NCI-H82 treated with DMSO at 0.1 percent for 48 hours (cell line): ENCODE data around the gene GARIN3.
"Not testable (repeated sequence)": the region's sequence is repeated elsewhere in the genome, so short reads cannot be mapped to it uniquely, and the experiment has no call there.

Experiments used
- DNase-seq: peaks from one replicate; lab custom pipeline; 2025; ENCODE audit not compliant: unreplicated experiment; lab: John Stamatoyannopoulos, UW

The GARIN3 gene

DNA sequence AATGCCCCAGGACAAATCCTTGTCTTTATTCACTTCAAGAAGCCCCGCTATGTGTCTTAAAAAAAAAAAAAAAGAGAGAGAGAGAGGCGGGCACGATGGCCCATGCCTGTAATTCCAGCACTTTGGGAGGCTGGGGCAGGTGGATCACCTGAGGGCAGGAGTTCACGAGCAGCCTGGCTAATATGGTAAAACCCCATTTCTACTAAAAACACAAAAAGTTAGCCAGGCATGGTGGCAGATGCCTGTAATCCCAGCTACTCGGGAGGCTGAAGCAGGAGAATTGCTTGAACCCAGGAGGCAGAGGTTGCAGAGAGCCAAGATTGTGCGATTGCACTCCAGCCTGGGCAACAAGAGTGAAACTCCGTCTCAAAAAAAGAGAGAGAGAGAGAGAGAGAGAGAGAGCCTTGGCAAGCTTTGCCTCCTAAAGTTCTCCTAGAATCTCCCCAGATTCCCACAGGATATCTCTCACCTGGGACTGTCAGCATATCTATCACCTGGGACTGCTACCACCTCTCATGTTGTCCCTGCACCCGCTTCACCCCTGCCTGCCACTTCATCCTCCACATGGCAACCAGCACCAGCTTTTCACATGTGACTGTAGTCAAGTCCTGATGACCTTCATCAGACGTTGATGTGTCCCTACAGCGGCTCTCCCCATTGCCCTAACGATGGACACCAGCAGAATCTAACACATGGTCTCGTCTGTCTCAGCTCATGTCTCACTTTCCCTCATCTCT lies 20.4 kb upstream of the GARIN3 start:
- DNase-seq, result no peak

- not testable (repeated sequence) for DNase-seq
Measured at GRCh38 chr5:157185122-157185521, 19.1 kb upstream of the GARIN3 start.

- DNase-seq, result no peak
Measured at GRCh38 chr5:157184117-157184670, 18.1 kb upstream of the GARIN3 start.

DNA sequence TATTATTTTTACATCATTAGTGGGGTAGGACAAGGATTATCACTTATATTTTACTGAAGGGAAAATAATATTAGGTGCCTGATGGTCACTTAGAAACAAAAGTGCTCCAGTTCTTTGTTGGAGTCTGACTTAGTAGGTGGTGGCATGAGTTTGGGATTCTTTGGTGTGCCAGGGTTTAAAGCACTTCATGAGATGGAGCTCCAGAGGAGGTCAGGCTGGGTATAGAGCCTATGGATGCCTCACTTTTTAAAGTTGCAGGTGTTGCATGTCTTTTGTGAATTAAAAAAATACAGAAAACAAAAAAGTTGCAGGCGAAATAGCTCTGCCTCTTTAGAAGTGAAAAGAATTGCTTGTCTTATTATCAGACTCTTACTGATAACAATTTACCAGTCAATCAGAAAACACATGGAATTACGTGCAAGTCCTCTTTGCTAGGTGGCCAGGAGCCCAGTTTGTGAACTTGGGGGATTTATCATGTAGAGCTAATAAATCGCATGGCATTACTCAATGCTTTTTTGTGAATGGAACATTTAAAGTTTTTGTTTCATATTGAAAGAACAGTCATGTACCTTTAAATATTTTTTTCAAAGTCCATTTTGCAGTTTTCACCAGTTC lies 16.2 kb upstream of the GARIN3 start:
- DNase-seq, result no peak

GRCh38 chr5:157180374-157181264 lies 14.6 kb upstream of the GARIN3 start, which contains the start of gene ITK:
TSS of gene ITK (plus strand) at chr5:157180840. CDS start at chr5:157180978, 138 bp downstream.
- no peak for DNase-seq

GRCh38 chr5:157178966-157179365 lies 12.9 kb upstream of the GARIN3 start:
- no peak for DNase-seq

DNA sequence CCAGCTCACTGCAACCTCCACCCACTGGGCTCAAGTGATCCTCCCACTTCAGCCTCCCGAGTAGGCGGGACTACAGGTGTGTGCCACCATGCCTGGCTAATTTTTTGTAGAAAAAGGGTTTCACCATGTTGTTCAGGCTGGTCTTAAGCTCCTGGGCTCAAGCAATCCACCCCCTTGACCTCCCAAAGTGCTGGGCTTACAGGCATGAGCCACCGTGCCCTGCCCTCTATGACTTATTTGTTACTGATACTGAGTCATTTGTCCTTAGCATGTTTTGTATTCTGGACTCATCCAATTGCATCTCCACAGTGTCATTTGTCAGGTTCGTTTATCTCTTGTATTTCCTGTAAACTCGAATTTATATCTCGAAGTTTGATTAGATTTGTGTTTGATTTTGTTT lies 11.9 kb upstream of the GARIN3 start:
- no peak for DNase-seq

- DNase-seq, result no peak
Measured at GRCh38 chr5:157175071-157175612, 9.1 kb upstream of the GARIN3 start.

DNA sequence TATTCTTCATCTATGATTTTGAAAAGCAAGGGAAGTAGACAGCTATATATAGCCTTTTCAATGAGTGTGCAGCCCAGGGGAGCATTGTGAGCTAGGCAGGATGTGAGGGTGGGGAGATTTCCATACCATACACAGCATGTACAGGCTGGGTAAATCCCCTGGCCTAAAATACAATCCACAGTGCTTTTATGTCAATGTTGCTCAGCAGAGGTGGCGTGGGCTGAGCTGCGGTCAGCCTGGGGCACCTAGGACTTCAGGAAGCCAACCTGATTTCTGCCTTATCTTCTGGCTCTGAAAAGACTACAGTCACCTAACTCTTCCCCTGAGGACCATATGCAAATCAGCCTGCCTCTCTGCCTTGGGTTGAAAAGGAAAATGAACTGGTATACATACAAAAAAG lies 6.3 kb upstream of the GARIN3 start:
- no peak for DNase-seq

DNA sequence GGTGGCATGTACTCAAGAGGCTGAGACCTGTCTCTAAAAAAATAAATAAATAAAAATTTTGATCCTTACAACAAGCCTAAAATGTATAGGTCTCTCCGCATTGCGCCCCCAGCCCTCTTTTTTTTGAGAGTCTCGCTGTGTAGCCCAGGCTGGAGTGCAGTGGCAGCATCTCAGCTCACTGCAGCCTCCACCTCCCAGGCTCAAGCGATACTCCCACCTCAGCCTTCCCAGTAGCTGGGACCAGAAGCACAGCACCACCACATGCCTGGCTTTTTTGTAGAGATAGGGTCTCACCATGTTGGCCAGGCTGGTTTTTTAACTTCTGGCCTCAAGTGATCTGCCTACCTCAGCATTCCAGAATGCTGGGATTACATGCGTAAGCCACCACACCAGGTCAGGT lies 2.2 kb upstream of the GARIN3 start:
- no peak for DNase-seq

DNA sequence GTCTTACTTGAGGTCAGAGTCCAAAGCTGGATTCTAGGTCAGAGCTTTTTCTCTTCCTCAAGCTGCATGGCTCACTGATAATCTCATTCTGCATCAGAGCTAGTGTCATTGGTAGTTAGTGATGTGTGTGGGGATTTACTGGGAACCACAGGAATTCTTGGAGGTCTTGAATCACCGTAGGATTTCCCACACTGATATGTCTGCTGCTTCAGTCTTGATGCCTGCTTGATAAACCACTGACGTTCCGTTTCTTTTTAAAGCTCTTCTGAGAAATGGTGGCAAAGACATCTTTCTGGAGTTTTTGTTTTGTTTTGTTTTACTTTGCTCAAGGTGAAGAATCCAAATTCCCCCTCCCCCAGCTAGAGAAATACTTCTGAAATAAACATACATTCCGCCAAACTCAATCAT lies 1.2 kb upstream of the GARIN3 start:
- no peak for DNase-seq

GRCh38 chr5:157165668-157166067 lies 396 bp downstream of the GARIN3 start:
- no peak for DNase-seq

GRCh38 chr5:157165261-157165660 lies 803 bp downstream of the GARIN3 start:
- no peak for DNase-seq

DNA sequence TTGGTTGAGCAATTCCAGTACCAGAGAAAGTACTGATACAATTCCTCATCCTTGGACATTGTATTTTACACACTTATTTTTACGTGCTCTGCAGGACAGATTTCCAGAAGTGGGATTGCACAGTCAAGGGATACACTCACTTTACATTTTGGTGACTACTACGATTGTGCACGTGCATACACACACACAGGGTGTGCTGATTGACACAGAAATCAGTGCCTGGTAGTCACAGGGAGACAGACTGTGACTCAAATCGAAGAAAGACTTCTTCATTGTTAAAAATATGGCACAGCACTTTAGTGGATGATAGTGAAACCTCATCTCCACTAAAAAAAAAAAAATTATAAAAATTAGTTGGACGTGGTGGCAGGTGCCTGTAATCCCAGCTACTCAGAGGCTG lies 1.5 kb downstream of the GARIN3 start:
- DNase-seq, result no peak

DNA sequence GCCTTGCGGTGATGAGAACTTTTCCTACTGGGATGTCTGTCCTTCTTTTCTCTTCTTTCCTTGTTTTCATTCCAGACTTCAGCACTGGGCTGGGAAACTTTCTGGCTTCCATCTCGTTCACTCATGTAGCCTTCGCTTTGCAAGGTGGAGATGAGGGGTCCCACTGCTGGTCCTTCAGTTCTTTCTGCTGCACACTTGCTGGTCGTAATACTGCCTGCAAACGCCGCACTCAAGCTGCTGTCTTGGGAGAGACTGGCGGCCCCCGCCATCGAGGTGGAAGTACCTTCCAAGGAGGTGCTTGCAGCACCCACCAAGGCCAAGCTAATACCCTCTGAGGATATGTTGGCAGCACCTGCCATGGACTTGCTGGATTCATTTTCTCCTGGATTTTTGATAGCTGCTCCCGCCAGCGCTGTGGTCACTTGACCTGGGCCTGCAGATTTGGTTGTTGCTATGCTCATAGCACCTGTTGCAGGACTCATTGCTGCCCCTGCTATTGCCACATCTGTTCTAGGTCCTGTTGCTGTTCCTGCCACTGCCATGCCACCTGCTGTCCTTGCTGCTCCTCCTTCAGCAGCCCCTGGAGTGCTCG lies 3.0 kb downstream of the GARIN3 start:
- DNase-seq, result no peak

DNA sequence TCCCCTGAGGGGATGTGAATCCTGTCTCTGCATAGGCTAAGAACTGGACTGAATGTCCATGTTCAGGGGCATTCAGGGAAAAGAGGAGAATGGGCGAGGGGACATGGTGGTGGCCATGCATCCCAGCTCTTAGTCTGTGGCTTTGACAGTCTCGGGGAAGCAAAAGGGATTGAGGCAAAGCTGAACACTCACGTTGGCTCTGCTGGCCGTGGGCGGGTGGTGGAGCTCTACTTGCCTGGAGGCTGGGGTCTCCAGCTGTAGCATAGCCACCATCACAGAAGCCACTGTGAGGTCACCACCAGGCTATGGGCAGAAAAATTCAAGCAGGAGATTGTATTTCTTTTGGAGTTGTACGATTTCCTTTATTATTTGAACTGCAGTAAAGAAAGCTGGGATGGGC lies 4.1 kb downstream of the GARIN3 start:
- DNase-seq, result no peak

DNA sequence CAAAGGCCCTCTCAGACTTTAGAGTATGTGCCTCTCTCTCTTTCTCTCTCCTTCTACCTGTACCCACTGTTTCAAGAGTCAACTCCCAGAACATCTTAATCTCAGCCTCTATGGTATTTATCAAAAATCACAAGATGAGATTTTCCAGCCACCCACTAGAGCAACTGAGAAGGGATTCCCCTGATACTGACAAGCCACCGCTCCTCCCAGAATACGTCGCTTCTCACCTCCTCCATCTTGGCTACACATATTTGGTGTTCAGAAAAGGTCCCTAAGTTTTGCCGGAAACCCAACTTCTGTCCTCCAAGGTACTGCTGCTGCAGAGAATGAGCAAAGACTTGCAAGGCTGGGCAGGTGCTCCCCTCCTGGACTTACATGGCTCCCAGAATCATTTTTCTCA lies 6.1 kb downstream of the GARIN3 start:
- DNase-seq, result no peak

- no peak for DNase-seq
Measured at GRCh38 chr5:157159209-157159751, 6.8 kb downstream of the GARIN3 start.

DNA sequence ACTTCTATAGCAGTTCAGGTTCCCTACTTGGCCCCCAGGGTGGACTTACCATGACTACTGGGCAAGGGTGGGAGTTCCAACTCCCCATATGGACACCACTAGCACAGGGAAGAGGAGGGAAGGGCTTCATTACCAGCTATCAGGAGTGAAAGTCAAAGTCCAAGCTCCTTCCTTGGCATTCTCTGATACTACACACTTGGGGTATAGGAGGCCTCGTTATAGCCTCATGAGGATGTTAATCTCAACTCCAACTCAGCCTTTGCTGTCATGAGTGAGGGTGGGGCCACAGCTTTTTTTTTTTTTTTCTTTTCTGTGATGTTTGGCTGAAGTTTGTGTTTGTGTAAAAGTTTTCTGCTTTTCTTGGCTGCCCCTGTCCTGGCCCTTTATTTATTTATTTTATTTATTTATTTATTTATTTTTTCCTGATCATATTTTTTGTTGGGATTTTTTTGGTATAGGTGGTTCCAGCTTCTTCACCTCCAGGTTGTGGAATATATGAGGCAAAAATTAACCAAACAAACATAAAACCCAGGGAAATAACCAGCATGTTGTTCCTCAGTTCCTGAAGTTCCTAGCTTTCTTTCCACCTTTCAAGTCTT lies 8.7 kb downstream of the GARIN3 start:
- DNase-seq, result no peak

- no peak for DNase-seq
Measured at GRCh38 chr5:157155297-157155696, 10.8 kb downstream of the GARIN3 start.
